HG03095 (cell line): ENCODE data around the gene MLLT6.

Experiments used
- ATAC-seq: cut with Tn5 transposase; IDR thresholded peaks from one replicate; pipeline ENCODE4 v1.9.1; 2021; ENCODE audit warnings: moderate library complexity; ENCODE audit not compliant: unreplicated experiment

MLLT6 gene

DNA sequence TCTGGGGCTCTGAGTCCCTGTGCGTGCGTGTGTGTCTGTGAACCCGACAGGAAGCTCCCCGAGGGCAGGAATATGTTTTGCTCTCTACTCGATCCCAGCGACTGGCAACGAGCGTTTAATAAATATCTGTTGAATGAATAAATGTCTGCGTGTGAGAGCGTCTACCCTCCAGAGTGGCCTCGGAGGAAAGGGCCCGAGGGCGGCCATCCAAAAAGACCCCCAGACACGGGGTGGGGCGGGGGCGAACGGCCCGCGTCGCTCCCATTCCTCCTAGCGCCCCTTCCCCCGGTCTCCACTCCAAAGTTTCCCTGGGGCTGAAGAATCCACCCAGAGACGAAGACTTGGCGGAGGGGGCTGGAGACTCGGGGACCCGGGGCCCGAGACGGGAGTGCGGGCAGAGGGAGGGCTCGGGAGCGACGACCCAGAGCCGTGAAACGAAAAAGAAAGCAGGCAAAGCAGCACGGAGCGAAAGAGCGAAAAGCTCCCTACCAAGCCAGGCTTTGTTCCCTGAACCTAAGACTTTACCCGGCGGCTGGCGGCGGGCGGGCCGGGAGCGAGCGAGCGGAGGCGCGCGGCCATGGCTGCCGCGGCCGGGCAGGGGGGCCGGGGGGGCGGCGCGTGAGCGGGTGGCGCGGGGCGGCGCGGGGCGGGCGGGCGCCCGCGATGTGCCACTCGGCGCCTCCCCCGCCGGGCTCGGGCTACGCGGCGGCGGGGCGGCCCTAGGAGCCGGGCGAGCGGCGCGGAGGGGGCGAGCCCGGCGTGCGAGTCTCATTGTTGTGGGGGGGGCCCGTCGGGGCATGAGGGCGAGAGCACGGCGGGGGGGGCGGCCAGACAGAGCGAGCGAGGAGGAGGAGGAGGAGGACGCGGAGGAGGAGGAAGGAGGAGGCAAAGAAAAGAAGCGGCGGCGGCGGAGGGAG is at the start of gene MLLT6:
MLLT6 (plus strand) TSS at position 668 of the 917 bp plus-strand sequence. CDS start 360 bp downstream, outside the sequence.
- no peak for ATAC-seq

DNA sequence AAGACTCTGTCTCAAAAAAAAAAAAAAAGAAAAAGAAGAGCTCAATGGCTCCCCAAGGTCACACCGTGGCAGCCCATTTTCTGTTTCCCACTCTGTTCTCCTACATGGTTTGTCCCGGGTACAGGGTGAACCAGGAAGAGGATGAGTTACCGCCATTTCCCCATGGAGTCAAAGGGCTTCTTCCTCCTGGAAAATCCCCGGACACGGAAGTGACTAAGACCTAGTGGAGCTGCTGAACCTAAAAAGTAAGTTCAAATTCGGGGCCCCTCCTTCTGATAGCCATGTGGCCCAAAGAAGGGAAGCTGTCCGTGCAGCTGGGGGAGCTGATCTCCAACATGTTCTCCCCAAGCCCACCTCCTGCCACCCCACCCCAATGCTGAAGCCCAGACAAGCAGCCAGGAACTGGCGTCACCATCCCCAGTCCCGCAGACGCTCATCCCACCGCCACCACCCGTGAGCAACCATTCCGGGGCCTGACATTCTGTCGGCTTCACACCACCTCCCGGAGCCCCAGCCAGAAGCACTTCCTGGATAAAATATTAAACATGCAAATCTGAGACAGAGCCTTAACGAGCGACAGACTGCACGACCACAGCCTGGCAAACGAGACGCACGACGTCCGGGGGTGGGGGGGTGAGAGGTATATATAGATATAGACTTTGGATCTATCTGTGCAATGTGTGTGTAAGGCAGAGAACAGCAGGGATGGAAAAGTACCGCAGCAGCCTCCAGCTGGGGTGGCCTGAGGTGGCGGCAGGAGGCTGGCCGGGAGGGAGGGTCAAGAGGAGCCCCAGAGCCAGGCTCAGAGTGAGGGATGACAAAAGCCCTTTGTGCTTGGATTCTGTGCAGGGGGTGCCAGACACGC is 47.9 kb upstream of the MLLT6 start:
- no peak for ATAC-seq

DNA sequence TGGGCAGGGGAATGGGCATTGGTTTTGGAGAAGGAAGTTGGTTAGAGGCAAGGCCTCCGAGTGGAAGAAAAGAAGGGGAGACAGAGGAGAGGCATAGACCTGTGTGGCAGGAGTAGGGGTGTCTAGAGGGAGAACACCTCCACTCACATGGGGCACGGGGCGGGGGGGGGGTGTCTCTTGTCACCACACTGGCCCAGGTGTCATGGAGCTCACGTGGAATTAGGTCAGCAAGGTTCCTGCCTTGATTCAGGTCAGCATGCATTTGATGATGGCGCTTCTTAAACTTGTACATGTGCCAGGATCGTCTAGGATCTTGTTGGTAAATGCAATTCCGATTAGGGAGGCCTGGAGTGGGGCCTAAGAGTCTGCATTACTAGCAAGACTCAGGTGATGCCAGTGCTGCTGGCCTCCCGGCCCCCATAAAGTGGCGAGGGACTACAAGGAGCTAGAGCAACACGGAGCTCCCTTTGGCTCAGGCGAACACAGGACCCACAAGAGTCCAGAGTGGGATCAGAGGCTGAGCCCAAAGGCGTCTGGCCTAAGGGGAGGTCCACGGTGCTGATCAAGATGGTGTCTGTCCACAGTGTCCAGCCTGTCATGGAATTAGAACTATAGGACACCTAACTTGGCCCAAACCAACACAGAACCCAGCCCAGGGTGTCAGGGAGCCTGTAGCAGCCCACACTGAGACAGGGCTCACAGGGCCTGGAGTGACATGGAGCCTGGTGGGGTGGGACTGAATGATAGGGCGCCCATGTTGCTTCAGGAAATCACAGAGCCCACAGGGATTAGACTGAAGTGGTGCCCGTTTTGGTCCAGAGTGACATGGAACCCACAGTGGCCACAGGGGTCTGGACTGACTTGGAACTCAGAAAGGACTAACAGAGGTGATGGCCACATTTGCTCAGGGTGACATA is 47.0 kb upstream of the MLLT6 start:
- no peak for ATAC-seq

DNA sequence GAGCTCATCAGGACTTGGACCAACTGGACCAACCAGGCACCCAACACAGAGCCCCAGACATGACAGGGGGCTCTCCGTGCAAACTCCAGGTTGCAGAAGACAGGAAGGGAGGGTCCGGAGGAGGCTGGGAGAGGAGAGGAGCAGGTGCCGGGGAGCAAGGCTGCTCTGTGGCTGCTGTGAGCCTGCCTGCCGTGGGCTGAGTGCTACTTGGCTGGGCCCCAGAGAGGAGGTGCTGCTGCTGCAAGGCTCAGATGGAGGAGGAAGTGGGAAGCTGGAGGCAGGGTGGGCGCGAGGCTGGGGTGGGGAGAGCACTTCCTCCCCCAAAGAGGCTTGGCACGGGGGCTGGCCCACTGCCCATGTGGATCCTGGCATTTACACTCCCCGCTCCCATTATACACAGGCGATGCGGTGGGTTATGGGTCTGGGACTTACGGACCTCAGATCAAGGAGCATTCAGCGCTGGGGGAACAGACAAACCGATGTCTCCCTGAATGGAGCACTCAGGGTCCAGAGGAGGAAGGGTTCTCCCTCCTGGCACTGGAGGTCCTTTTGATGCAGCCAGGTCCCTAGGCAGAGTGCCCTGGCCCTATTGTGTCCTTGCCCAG is 46.2 kb upstream of the MLLT6 start:
- no peak for ATAC-seq

DNA sequence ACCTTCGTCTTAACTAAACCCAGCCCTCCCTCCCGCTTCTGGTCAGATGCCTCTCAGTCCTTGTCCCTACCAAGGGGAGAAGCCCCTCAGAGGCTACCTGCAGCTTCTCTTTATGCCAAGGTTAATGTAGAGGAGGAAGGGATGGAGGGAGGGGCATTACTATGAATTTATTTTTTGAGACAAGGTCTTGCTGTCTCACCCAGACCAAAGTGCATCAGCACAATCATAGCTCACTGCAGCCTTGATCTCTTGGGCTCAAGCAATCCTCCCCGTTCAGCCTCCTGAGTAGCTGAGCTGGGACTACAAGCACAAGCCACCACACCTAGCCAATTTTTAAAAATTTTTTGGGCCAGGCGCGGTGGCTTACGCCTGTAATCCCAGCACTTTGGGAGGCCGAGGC is 45.7 kb upstream of the MLLT6 start:
- no peak for ATAC-seq

DNA sequence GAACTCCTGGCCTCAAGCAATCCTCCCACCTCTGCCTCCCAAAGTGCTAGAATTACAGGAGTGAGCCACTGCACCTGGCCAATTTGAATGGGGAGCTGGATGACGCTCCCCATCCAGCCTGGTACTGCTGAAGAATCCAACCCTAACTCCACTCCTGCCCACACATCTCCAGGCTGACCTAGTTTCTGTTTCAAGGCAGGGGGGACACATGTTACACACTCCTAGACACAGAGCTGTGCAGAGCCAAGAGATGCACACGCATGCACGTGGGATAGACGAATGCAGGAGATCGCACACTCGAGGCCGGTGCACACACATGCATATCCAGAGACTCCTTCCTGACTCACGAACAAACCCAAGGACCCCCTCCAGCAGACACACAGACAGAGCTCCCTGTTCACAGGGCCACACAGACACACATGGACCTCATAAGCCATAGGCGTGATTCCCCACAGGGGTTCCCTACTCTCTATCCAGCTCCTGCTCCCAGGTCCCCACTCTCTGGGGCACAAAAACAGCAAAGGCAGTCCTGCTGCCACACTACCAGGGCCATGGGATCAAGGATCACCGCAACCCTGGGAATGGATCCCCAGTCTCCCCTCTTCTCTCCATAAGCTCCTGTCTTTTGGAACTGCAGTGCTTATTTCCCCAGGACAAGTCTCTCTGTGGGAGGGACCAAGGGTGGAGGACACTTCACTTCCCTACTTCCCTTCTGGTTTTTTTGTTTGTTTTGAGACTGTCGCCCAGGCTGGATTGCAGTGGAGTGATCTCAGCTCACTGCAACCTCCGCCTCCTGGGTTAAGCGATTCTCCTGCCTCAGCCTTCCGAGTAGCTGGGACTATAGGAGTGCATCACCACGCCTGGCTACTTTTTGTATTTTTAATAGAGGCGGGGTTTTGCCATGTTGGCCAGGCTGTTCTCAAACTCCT is 44.7 kb upstream of the MLLT6 start:
- ATAC-seq = no peak

DNA sequence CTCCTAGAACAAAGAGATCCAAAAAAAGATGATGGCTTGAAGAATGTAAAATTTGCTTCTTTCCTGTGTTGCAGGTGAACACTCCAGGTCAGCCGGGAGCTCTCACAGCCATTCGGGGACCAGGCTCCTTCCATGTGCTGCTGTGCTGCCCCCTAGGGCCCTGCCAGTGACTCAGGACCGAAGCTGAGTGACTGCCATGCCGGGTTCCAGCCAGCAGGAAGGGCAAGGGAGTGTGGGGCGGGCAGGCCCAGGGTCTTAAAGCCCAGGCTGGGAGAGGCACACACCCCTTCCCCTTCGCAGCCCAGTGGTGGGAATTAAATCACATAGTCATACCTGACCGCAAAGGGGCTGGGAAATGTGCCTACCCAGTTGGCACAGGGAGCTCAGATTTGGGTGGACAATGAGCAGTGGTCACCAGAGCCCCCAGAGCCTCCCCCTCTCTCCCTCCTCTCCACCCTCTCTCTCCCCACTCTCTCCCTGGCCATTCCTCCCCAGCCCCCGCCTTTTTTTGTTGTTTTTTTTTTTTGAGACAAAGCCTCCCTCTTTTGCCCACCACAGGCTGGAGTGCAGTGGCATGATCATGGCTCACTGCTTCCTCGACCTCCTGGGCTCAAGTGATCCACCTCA is 41.8 kb upstream of the MLLT6 start:
- ATAC-seq = no peak

DNA sequence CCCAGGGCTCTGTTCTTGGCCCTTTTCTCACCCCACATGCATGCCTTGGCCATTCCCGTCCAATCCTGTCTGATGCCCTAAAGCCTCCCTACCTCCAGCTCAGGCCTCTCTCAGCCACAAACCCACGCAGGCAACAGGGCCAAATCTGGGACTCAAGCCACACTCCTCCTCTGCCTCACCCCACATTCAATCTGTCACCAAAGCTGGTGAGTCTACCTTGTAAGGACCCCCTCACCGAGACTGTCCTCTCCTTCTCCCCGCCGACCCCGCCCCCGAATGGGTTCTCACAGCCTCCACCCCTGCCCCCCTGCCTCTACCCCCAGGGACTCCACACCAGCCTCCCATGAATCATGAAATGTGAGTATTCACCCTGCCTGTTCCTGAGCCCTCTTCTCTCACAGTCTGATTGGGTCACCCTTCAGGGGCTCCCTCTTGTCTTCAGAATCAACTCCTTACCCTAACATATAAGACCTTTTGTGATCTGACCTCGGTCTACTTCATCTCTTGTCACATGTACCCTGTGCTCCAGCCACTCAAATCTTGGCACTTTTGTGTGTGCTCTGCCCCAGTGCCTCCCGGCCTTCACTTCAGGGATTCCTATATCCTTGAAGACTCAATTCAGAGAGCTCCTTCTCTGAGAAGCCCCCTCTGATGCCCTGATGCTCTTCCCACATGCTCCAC is 41.0 kb upstream of the MLLT6 start:
- ATAC-seq = no peak

DNA sequence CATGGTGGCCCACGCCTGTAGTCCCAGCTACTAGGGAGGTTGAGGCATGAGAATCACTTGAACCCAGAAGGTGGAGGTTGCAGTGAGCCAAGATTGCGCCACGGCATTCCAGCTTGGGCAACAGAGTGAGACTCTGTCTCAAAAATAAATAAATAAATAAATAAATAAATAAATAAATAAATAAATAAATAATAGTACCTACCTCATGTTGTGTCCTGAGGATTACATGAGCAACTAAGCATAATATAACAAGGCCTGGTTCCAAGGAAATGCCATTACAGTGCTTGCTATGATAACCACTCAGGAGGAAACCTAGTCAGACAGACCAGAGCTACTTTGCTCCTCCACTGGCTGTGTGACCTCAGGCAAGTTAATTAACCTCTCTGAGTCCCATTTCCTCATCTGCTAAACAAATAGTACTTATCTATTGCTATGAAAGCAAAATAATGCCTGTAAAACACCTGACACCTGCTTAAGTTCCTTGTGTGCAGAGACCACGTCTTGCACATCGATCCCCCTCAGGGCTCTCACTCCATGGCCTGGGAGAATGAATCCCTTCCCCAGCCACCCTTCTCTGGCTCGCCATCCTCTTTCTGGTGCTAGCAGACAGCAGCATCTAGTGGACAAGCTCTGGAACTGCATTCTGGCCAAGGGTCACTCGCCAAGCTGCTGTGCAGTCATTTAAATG is 37.8 kb upstream of the MLLT6 start:
- no peak for ATAC-seq

DNA sequence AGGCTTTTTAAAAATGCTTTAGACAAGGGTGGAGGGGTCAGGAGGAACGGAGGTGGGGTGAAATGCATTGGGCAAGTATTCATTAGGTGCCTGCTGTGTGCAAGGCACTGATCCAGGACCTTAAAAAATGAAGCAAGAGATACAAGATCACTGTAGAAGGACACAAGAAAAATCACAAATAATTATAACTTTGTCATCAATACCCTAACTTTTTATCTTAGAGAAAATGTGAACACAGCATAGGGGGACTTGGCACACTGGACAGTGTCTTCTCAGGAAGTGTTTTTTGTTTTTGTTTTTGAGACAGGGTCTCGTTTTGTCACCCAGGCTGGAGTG is 37.3 kb upstream of the MLLT6 start:
- no peak for ATAC-seq

DNA sequence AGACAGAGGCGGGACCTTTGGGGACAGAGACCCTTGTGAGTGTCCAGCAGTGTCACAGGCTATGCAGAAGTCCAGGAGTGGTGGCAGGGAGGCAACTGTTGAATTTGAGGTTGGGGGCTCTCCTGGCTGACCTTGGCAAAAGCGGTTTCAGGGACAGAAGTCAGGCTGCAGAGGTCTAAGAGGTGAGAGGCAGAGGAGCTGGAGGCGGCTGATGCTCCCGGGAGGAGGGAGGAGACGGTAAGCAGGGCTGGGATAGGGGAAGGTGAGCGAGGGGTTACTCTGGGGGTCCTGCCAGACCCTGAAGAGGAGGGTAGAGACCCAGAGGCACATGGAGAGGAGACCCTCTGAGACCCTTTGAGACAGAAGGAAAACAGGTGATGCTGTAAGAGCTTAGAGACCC is 35.6 kb upstream of the MLLT6 start:
- no peak for ATAC-seq

DNA sequence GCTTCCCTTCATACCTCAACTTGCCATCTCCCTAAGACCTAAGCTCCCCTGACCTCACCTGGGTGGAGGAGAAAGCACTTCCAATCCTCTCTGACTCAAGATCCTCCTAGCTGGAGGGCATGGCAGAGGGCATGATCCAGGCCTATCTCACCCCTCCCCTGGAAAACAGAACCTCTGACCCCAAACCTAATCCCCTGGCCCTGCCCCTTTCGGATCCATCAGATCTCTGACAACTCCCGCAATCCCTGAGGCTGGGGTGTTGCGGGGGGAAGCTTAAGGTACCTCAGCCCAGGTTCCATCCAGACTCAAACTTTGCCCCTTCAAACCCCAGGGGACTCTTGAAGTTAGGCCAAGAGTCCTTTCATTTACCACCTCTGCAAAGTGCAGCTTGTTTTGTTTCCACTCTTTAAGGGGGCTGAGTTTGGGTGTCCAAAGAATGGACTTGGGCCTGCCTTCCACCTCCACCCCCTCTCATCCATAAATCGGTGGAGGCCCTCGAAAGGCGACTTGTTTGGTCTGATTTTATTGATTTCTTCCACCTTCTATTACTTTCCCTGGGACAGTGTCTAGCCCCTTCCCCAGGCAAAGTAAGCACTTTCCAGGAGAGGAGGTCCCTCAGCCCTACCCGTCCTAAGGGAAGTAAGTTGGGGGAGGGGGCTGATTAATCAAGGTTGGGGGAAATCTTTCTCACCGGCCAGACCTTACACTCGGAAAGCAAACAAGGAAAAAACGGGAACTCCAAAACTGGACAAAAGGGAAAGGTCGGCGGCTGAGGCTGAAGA is 32.9 kb upstream of the MLLT6 start:
- no peak for ATAC-seq

DNA sequence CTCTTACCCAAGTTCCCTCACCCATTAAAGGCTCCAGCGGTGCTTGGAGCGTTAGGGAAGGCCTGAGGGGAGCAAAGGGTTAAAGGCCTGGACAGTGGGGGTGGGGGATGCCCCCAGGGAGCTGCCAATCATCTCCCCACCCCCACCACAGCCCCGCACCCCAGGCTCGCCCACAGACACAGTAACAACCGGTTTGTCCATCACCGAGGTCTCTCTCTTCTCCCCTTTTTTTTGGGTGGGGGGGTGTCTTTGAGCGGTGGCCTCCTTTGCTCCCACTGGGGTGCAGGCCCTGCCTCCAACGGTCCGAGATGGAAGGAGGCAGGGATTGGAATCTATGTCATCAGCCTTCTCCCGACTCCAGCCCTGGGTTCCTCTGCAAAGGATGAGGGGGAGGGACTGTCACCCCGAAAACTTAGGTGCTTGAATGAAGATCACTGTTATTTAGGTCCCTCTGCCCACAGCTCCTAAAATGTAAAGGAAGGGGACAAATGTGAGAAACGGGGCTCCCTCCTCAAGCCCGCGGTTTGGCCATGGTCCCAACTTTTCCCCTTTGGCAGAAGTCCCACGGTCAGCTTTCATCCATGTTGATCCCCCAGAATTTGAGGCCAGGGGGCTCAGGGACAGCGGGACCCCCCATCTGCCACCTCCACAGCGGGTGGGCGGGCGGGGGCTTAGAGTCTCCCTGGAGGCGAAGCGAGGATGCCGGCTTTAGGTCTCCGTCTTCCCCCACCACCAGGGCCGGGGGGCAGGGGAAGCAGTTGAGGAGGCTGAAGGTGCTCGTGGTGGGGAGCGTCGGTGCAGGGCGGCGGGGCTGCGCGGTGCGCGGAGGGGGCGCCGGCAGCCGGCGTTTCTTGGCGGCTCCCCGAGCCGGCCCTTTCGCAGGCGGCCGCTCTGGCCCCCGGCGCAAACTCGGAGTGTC is 32.0 kb upstream of the MLLT6 start:
- no peak for ATAC-seq

DNA sequence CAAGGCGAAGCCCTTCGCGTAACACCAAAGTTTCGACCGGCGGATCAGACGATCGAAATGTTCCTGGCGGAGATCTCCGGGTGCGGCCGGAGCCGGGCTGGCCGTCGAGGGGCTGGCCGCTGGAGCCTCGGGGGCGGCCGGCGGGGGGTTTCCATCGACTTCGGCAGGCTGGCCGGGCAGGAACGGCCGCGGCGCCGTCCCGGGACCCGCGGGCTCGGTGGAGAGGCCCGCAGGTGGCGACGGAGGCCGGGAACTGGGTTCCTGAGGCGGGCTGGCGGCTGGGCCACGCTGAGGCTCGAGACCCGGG is 31.4 kb upstream of the MLLT6 start:
- ATAC-seq = no peak

DNA sequence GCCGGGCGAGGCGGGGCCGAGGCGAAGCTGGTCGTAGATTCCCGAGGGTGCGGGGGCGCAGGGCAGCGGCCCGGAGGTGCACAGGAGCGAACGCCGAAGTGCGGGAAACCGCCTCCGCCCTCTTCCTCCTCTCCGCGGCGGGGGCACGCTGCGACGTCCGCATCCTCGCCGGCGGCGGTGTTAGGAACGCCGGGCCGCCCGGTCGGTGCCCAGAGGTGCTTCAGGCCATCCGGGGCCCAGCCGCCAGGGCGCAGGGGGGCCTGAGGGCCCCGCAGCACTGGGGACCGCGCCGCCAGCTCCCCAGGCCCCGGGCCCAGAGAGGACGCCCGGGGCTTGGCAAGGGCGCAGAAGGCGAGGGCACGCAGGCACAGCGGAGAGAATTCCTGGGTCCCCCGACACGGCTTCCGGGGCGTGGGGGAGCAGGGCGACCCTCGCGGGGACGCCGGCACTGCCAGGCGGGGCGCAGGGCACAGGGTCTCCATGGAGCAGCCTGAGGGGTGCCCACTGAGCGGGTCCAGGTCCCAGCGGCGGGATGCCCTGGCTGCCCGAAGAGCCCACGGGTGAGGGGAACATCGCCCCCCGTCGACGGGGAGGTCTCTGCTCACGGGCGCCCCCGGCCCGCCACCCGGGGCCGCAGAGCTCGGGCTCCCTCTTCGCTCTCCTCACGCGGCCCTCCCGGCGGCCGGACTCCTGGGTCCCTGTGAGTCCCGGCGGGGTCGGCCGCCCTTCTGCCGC is 30.9 kb upstream of the MLLT6 start:
- ATAC-seq = peak; percentile 14
